RPMI7951 (cell line): Measurements from ENCODE around the gene CCNK. TPM values are rescaled to one million over a fixed set of nuclear protein-coding genes. Genes with fewer than 3 reads are reported as not detected.

Experiments
- DNase-seq: peaks from one replicate; pipeline ENCODE4 v3.0.0-alpha.2; 2012; ENCODE audit warnings: low read depth
- total RNA-seq: library from RNA; depleted of rRNA; stranded (reverse); fragments of >200 nt; shearing (Covaris generic); gene quantifications from 2 replicates; pipeline ENCODE4 v1.2.3, GENCODE V29; 2014

Gene CCNK
- total RNA-seq, 1 experiment from 2014 or later: 15.7 TPM

GRCh38 chr14:99519347-99519881, 38.2 kb downstream of the CCNK start:
- no peak for DNase-seq

- DNase-seq: no peak
Observed at GRCh38 chr14:99519931-99520421, 38.8 kb downstream of the CCNK start.

DNA sequence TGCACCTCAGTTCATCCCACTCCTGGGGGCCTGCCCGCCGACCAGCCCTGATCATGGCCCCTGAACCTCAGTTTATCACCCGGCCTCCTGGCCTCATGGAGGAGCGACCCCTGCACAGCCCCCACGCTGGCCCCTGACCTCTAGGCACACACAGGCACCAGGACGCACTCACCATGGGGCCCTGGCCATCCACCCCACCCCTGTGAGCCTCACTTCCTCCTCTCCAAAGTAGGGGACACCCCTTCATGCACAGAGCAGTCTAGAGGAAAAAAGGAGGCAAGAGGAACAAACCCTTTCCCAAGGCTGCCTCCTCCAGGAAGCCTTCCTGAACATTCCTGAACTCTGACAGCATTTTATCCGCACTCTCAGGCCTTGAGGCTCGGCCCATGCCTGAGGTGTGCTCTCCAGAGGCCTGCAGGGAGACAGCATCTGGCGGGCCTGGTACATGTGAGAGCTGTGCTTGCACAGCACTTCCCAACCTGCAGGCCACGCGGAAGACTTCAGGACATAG, 39.4 kb downstream of the CCNK start:
- no peak for DNase-seq

- DNase-seq: no peak
Observed at GRCh38 chr14:99521176-99522024, 40.2 kb downstream of the CCNK start.

- DNase-seq: no peak
Observed at GRCh38 chr14:99522025-99522401, 40.8 kb downstream of the CCNK start.

- DNase-seq: peak; percentile 44
Observed at GRCh38 chr14:99522457-99522891, 41.3 kb downstream of the CCNK start.

- no peak for DNase-seq
Observed at GRCh38 chr14:99522934-99523703, 41.9 kb downstream of the CCNK start.

- no peak for DNase-seq
Observed at GRCh38 chr14:99523704-99524055, 42.5 kb downstream of the CCNK start.

DNA sequence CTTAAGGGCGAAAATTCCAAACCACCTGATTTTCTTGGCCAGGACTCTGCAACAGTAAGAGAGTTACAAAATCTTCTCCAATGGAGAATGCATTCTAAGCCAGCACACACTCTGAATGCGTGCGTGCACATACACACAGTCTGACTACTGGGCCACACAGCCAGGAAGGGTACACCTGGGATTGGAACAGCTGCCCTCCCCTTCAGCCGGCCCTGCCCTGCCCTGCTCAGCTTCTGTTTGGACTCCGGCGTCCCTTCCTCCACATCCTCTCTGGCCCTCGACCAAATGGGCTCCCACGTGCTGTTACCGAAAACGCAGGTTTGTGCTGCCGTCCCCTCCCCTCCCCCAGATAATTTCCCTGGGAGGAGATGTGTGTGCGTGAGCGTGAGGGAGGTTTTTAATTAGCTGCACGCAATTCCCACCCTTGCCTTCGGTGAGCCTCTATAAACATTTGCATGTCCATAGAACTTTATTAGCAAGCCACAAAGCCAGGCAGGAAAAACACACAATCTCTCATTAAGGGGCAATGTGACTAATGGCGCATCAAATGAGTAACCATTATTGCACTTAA, 43.0 kb downstream of the CCNK start:
- no peak for DNase-seq

DNA sequence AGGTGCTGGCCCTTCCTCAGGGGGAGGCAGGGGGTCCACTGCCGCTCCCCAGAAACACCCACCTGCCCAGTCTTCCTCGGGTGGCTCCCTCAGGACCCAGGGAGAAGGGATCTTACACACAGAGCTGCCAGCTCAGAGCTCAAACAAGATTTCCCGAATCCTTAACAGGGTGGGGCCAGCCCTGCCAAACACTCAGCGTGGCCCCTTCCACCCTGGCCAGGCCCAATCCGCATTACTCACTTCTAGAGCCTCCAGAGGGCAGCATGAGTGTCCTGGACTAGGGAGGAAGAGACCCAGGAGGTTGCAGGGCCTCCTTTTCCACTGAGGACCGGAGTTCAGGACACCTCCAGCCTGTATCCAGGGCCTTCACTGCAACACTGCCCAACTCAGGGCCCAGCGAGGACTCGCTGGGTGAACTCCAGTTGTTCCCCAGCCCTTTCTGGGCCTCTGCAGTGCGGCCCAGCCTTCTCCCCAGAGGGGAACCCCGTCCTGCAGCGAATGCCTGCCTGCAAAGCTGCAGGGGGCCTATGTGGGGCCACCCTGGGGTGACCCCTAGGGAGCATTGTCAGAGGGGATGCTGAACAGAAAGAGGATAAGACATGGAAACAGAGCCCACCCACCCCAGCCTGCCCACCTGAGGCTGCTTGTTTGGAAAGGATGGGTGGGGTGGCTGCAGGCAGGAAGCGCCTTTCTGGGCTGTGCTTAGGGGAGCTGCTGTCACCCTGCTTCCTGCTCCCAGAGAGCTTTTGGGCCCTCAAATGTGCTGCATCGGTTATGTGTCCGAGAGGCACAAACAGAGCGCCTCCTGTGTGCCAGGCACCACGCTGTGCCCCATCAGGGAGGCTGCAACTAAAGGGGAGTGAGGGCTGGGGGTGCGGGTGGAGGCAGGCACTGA, 43.8 kb downstream of the CCNK start:
- DNase-seq: peak; percentile 15

- DNase-seq: no peak
Observed at GRCh38 chr14:99525699-99526080, 44.5 kb downstream of the CCNK start.

DNA sequence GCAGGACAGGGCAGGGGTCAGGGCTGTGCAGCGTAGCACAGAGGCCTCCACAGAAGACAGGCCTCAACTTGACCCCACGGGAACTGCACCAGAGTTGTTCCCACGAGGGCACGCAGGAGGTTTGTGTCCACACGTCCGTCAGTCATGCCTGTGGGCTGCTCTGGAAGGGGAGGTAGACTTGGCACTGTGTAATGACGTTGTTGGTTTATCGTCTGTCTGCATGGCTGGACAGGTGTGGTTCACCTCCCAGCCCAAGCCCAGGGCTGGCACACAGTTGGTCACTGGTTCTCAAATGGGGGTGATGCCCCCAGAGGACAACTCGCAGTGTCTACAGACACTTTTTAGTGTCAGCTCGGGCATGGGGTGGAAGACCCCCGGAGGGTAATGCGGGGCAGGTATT, 45.8 kb downstream of the CCNK start:
- DNase-seq: no peak

DNA sequence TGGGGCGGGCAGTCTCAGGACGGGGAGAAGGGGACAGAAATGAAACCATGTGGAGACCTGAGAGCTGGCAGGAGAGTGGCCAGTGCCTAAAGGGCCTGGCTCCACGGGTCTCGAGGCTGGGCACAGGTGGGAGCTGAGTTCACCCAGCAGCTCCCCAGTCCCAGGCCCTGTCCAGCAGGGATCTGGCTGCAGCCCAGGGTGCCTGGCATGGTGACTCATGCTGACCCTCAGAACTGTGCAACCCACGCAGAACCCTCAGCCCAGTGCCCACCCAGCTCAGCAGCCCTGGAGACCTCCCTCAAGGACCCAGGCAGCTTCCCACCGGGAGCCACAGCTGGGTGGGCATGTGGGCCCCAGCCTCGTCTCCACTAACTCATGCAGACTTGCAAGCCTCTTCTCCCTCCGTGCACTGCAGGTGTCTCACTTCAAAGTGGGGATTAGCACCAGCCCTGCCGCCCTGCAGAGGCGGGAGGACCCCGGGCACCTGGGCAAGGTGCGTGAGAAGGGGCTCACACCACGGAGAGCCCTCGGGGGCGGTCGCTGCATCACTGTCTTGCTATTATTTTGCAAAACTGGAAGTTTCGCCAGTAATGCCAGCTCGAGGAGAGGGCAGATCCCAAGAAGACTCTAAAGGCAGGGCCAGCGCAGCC, 46.3 kb downstream of the CCNK start:
- no peak for DNase-seq

DNA sequence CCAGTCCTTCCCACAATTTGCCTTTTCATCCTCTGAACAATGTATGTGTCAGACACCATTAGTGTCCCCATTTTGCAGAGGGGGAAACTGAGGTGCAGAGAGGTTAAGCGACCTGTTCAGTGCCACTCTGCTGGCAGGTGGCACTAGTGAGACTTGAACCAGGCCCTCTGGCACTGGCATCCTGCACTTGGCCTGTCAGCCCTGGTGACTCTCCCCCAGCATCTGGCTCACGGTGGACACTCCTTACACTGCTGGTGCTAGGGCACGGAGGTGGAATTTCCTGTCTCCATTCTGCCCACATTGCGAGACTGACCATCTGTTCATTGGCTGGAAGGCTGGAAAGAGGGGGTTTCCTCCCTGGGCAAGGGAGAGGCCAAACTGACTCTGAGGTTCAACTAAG, 48.7 kb downstream of the CCNK start:
- peak; percentile 10 for DNase-seq

GRCh38 chr14:99530407-99531155, 49.4 kb downstream of the CCNK start:
- no peak for DNase-seq

GRCh38 chr14:99531251-99532096, 50.3 kb downstream of the CCNK start:
- DNase-seq: peak; percentile 23

GRCh38 chr14:99532310-99532709, 51.1 kb downstream of the CCNK start:
- DNase-seq: no peak

DNA sequence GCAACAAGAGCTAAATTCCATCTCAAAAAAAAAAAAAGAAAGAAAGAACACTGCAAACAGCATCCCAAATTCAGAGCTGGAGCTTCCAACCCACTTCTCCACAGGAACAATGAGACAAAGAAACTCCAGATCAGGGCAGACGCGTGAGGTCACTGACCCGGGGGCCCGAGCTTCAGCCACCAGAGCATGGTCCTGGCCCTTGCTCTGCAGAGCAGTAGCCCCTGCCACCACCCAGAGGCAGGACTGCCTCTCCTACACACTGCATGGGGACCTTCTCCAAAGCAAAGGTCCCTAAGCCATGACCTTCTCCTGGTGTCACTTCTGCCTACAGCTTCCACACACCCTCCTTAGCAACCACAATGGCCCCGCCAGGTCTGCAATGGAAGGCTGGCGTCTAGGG, 53.1 kb downstream of the CCNK start:
- DNase-seq: no peak

- DNase-seq: no peak
Observed at GRCh38 chr14:99534863-99535262, 53.7 kb downstream of the CCNK start.
